Measurements from ENCODE around the gene LRRC41. TPM values are rescaled to one million over a fixed set of nuclear protein-coding genes. Genes with fewer than 3 reads are reported as not detected.
"Not testable (repeated sequence)": the region's sequence is repeated elsewhere in the genome, so short reads cannot be mapped to it uniquely, and the experiment has no call there.

Gene LRRC41
- total RNA-seq, 1 donor from 2014 or later, result 102 TPM

DNA sequence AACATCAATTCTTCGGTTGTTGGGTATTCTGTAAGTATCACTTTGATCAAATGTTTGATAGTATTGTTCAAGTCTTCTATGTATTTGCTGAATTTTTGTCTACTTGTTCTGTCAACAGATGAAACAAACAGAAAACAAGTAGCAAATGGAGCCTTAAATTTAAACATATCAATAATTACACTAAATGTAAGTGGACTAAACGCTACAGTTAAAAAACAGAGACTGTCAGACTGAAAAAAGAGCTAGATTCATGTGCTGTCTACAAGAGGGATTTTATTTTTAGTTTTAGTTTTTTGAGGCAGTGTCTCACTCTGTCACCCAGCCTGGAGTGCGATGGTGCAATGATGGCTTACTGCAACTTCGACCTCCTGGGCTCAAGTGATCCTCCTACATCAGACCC lies 66.5 kb downstream of the LRRC41 start:
- Histone ChIP-seq H3K4me3 (ENCODE audit: low read depth, low read length) (no peak overlapping the region), H3K27me3 (ENCODE audit: control insufficient read depth, insufficient read depth, low read length) (no peaks in the 10 kb centered on the region), H3K36me3 (ENCODE audit: control insufficient read depth, insufficient read depth, low read length) (no peaks in the 10 kb centered on the region)
- TF ChIP-seq, protein P1, sequence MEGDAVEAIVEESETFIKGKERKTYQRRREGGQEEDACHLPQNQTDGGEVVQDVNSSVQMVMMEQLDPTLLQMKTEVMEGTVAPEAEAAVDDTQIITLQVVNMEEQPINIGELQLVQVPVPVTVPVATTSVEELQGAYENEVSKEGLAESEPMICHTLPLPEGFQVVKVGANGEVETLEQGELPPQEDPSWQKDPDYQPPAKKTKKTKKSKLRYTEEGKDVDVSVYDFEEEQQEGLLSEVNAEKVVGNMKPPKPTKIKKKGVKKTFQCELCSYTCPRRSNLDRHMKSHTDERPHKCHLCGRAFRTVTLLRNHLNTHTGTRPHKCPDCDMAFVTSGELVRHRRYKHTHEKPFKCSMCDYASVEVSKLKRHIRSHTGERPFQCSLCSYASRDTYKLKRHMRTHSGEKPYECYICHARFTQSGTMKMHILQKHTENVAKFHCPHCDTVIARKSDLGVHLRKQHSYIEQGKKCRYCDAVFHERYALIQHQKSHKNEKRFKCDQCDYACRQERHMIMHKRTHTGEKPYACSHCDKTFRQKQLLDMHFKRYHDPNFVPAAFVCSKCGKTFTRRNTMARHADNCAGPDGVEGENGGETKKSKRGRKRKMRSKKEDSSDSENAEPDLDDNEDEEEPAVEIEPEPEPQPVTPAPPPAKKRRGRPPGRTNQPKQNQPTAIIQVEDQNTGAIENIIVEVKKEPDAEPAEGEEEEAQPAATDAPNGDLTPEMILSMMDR (IDR thresholded peaks at IDR 0.05; ENCODE audit: insufficient read depth, low read length, poor library complexity, severe bottlenecking), result no peak
- DNase-seq (ENCODE audit: low read depth), result no peak

DNA sequence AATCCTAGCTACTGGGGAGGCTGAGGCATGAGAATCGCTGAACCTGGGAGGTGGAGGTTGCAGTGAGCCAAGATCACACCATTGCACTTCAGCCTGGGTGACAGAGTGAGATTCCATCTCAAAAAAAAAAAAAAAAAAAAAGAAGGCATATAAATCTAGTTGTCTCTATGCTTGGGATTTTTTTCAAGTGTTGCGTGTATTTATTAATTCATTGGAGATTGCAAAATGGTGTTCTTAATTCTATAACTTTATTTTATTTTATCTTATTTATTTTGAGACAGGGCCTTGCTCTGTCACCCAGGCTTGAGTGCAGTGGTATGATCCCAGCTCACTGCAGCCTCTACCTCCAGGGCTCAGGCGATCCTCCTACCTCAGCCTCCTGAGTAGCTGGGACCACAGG lies 72.2 kb downstream of the LRRC41 start:
- H3K27me3 ChIP-seq (ENCODE audit: control insufficient read depth, insufficient read depth, low read length); H3K4me3 ChIP-seq (ENCODE audit: low read depth, low read length); DNase-seq (ENCODE audit: low read depth); H3K36me3 ChIP-seq (ENCODE audit: control insufficient read depth, insufficient read depth, low read length): not testable (repeated sequence)

Other genes starting within 250 kb of the LRRC41 start
- gene PIK3R3, start 171.0 kb downstream of the LRRC41 start, total RNA-seq, result 5.4 and 7.4 TPM in 2 replicates
- 52.7 and 68.5 TPM in 2 replicates for gene TSPAN1, start 128.5 kb downstream of the LRRC41 start, total RNA-seq
- not detected in 2 replicates for gene P3R3URF, start 127.1 kb downstream of the LRRC41 start, total RNA-seq
- gene POMGNT1, start 105.2 kb downstream of the LRRC41 start, total RNA-seq, result 96.9 and 103 TPM in 2 replicates
- gene LURAP1, start 100.3 kb downstream of the LRRC41 start, total RNA-seq, result 1.6 and 1.7 TPM in 2 replicates
- 2.9 and 6.1 TPM in 2 replicates for gene RAD54L, start 55.9 kb downstream of the LRRC41 start, total RNA-seq
- 435 and 575 TPM in 2 replicates for gene UQCRH, start 82 bp upstream of the LRRC41 start, total RNA-seq
- gene NSUN4, start 37.2 kb upstream of the LRRC41 start, total RNA-seq, result 24.0 and 29.6 TPM in 2 replicates
- gene FAAH, start 90.7 kb upstream of the LRRC41 start, total RNA-seq, result 8.5 and 16.6 TPM in 2 replicates
- gene DMBX1, start 186.2 kb upstream of the LRRC41 start, total RNA-seq, result 0.04 TPM in 1 of 2 replicates, not detected in the other
- not detected in 2 replicates for gene KNCN, start 248.0 kb upstream of the LRRC41 start, total RNA-seq